ENCODE data around the gene HAT1.

HAT1 gene

GRCh38 chr2:171908235-171908634 lies 14.0 kb upstream of the HAT1 start:
- Histone ChIP-seq H3K36me3 (replicated peaks) (no peaks in the 10 kb centered on the region), H3K27me3 (replicated peaks) (no peaks in the 10 kb centered on the region), H3K4me3 (ENCODE audit: low read depth, low read length) (no peak overlapping the region), H3K27ac (no peak overlapping the region)
- no peak for TF ChIP-seq CTCF (IDR thresholded peaks at IDR 0.05; ENCODE audit: low read depth, low read length, missing control alignments)
- in situ Hi-C loops (cut with HindIII; ENCODE audit: low pct_ligation_motif_present, low sequenced_read_pairs) = no loop called here
- no peak for DNase-seq

GRCh38 chr2:171909266-171909665 lies 13.0 kb upstream of the HAT1 start:
- Histone ChIP-seq H3K27me3 (replicated peaks) (no peaks in the 10 kb centered on the region), H3K27ac (no peak overlapping the region), H3K4me3 (ENCODE audit: low read depth, low read length) (no peak overlapping the region), H3K36me3 (replicated peaks) (no peaks in the 10 kb centered on the region)
- TF ChIP-seq CTCF (IDR thresholded peaks at IDR 0.05; ENCODE audit: low read depth, low read length, missing control alignments) = no peak
- in situ Hi-C loops (cut with HindIII; ENCODE audit: low pct_ligation_motif_present, low sequenced_read_pairs) = no loop called here
- DNase-seq = no peak

- no peak overlapping the region for H3K4me3 ChIP-seq (ENCODE audit: low read depth, low read length)
- no peaks in the 10 kb centered on the region for H3K27me3 ChIP-seq (replicated peaks)
- H3K27ac ChIP-seq = no peak overlapping the region
- H3K36me3 ChIP-seq (replicated peaks) = no peaks in the 10 kb centered on the region
- TF ChIP-seq CTCF (IDR thresholded peaks at IDR 0.05; ENCODE audit: low read depth, low read length, missing control alignments) = no peak
- in situ Hi-C loops (cut with HindIII; ENCODE audit: low pct_ligation_motif_present, low sequenced_read_pairs) = no loop called here
- DNase-seq = no peak
Measured at GRCh38 chr2:171910494-171910893, 11.8 kb upstream of the HAT1 start.

- Histone ChIP-seq H3K27ac (no peak overlapping the region), H3K36me3 (replicated peaks) (no peaks in the 10 kb centered on the region), H3K4me3 (ENCODE audit: low read depth, low read length) (no peak overlapping the region), H3K27me3 (replicated peaks) (no peaks in the 10 kb centered on the region)
- no peak for TF ChIP-seq CTCF (IDR thresholded peaks at IDR 0.05; ENCODE audit: low read depth, low read length, missing control alignments)
- DNase-seq = no peak
- in situ Hi-C loops (cut with HindIII; ENCODE audit: low pct_ligation_motif_present, low sequenced_read_pairs) = no loop called here
Measured at GRCh38 chr2:171913517-171913916, 8.7 kb upstream of the HAT1 start.

- TF ChIP-seq CTCF (IDR thresholded peaks at IDR 0.05; ENCODE audit: low read depth, low read length, missing control alignments) = no peak
- Histone ChIP-seq H3K27me3 (replicated peaks) (no peaks in the 10 kb centered on the region), H3K27ac (no peak overlapping the region), H3K36me3 (replicated peaks) (no peaks in the 10 kb centered on the region), H3K4me3 (ENCODE audit: low read depth, low read length) (no peak overlapping the region)
- no peak for DNase-seq
- in situ Hi-C loops (cut with HindIII; ENCODE audit: low pct_ligation_motif_present, low sequenced_read_pairs) = no loop called here
Measured at GRCh38 chr2:171919453-171919852, 2.8 kb upstream of the HAT1 start.

- H3K27me3 ChIP-seq (replicated peaks) = no peaks in the 10 kb centered on the region
- no peak for DNase-seq
- H3K27ac ChIP-seq = peak overlapping the region; percentile 44
- H3K36me3 ChIP-seq (replicated peaks) = no peaks in the 10 kb centered on the region
- H3K4me3 ChIP-seq (ENCODE audit: low read depth, low read length) = peak overlapping the region; percentile 95
- in situ Hi-C loops (cut with HindIII; ENCODE audit: low pct_ligation_motif_present, low sequenced_read_pairs) = no loop called here
- TF ChIP-seq CTCF (IDR thresholded peaks at IDR 0.05; ENCODE audit: low read depth, low read length, missing control alignments) = no peak
Measured at GRCh38 chr2:171921970-171922229, 361 bp upstream of the HAT1 start.
